Fibroblast of lung (primary cell): Measurements from ENCODE around the gene XPC. TPM values are rescaled to one million over a fixed set of nuclear protein-coding genes. Genes with fewer than 3 reads are reported as not detected.

Source experiments
- DNase-seq, 2 donors: peaks; one replicate each; pipeline versions ENCODE4 v3.0.0 to v3.0.0-alpha.2; 2010; ENCODE audit warnings: low read depth in 2 of 2
- H2AFZ ChIP-seq: 2 replicates; pipeline ENCODE4 v1.5.1; 2012; ENCODE audit warnings: low read length, control low read depth, inconsistent platforms
- H3K27ac ChIP-seq: 2 replicates; pipeline ENCODE4 v1.5.1; 2011; ENCODE audit warnings: low read length, control low read depth; ENCODE audit not compliant: insufficient read depth
- H3K27me3 ChIP-seq: 2 replicates; pipeline ENCODE4 v1.5.1; 2011; ENCODE audit warnings: mild to moderate bottlenecking, low read length; ENCODE audit not compliant: control insufficient read depth, insufficient read depth
- H3K36me3 ChIP-seq: 2 replicates; pipeline ENCODE4 v1.5.1; 2011; ENCODE audit warnings: low read length; ENCODE audit not compliant: control insufficient read depth, insufficient read depth
- H3K4me1 ChIP-seq: 2 replicates; pipeline ENCODE4 v1.5.1; 2011; ENCODE audit warnings: low read length; ENCODE audit not compliant: control insufficient read depth, insufficient read depth; ENCODE audit errors: extremely low read depth
- H3K4me2 ChIP-seq: 2 replicates; pipeline ENCODE4 v1.5.1; 2011; ENCODE audit warnings: low read length, control low read depth; ENCODE audit not compliant: insufficient read depth; ENCODE audit errors: extremely low read depth
- H3K4me3 ChIP-seq, 4 experiments: fragments of 200-600 bp in 1 of 4; sonication (generic) in 1 of 4; replicated peaks in 1 of 4; 2 replicates each; pipeline ENCODE4 v1.5.1; 2011 to 2016; ENCODE audit warnings: low read length in 4 of 4, low read depth in 3 of 4, mild to moderate bottlenecking in 3 of 4, control low read depth in 2 of 4, inconsistent platforms in 1 of 4, mixed read lengths in 1 of 4; ENCODE audit not compliant: insufficient read depth in 1 of 4; ENCODE audit errors: control extremely low read depth in 1 of 4
- H3K79me2 ChIP-seq: 2 replicates; pipeline ENCODE4 v1.5.1; 2012; ENCODE audit warnings: mild to moderate bottlenecking, low read length, inconsistent platforms; ENCODE audit not compliant: control insufficient read depth, insufficient read depth
- H3K9ac ChIP-seq: 2 replicates; pipeline ENCODE4 v1.5.1; 2011; ENCODE audit warnings: mild to moderate bottlenecking, low read length, control low read depth; ENCODE audit not compliant: insufficient read depth
- H3K9me3 ChIP-seq: 2 replicates; pipeline ENCODE4 v1.5.1; 2012; ENCODE audit warnings: low read depth, low read length; ENCODE audit not compliant: control insufficient read depth, insufficient read depth
- H4K20me1 ChIP-seq: 2 replicates; pipeline ENCODE4 v1.5.1; 2011; ENCODE audit warnings: low read length; ENCODE audit not compliant: control insufficient read depth, insufficient read depth; ENCODE audit errors: extremely low read depth
- EZH2 ChIP-seq: IDR thresholded peaks from 2 replicates; pipeline ENCODE4 v1.5.1; 2012; ENCODE audit warnings: low read length, control low read depth, mild to moderate bottlenecking; ENCODE audit errors: missing control alignments
- polyA plus RNA-seq, 2 donors: library from polyadenylated mRNA; depleted of rRNA in 1 of 2; stranded (reverse) in 1 of 2; unstranded in 1 of 2; fragments of >200 nt; gene quantifications; 2 replicates each; pipeline ENCODE4 v1.2.1, GENCODE V29; 2011 to 2012; ENCODE audit warnings: missing spikeins in 1 of 2
- total RNA-seq: library from RNA; depleted of rRNA; stranded (reverse); fragments of >200 nt; gene quantifications from 2 replicates; pipeline ENCODE4 v1.2.1, GENCODE V29; 2014
- TF ChIP-seq, protein P1 (sequence below), 2 donors: IDR thresholded peaks in 1 of 2; conservative IDR thresholded peaks in 1 of 2; 1 replicate in 1 of 2; 2 replicates in 1 of 2; pipeline ENCODE4 v1.5.1; 2011 to 2012; ENCODE audit warnings: low read length in 2 of 2, control low read depth in 1 of 2, inconsistent platforms in 1 of 2, low read depth in 1 of 2, mild to moderate bottlenecking in 1 of 2

The XPC gene
- total and polyA plus RNA-seq, 2 donors (not counting 1 experiment from before 2014, with no cell fraction given) = 18.4 to 95.6 TPM

DNA sequence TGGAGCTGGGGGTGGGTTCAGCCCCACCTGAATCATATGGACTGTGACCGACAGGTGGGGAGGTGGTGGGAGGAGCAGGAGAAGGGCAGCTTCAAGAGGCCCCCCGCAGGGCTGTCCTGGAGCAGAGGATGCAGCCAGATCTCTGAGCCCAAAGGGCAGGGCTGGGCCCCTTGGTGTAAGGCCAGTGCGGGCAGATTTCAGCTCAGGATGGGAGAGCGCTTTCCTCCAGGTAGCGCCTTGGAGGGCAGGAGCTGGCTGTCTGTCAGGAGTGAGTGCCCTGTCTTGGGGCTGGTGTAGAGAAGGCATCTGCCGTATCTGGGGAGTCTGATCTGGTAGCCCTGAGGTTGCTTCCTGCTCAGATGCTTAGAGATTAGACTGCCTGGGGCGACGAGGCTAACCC is 46.3 kb downstream of the XPC start:
- Histone ChIP-seq H3K4me3 (no peak overlapping the region), H3K79me2 (peaks cover 25% of the 10 kb centered on the region), H3K4me1 (peaks cover 3% of the 10 kb centered on the region), H3K9me3 (no peaks in the 10 kb centered on the region), H2AFZ (no peak overlapping the region), H3K4me2 (no peak overlapping the region), H3K27ac (no peak overlapping the region), H3K9ac (no peak overlapping the region), H3K36me3 (peaks cover 52% of the 10 kb centered on the region), H3K27me3 (no peaks in the 10 kb centered on the region), H4K20me1 (no peaks in the 10 kb centered on the region)
- TF ChIP-seq, protein P1, sequence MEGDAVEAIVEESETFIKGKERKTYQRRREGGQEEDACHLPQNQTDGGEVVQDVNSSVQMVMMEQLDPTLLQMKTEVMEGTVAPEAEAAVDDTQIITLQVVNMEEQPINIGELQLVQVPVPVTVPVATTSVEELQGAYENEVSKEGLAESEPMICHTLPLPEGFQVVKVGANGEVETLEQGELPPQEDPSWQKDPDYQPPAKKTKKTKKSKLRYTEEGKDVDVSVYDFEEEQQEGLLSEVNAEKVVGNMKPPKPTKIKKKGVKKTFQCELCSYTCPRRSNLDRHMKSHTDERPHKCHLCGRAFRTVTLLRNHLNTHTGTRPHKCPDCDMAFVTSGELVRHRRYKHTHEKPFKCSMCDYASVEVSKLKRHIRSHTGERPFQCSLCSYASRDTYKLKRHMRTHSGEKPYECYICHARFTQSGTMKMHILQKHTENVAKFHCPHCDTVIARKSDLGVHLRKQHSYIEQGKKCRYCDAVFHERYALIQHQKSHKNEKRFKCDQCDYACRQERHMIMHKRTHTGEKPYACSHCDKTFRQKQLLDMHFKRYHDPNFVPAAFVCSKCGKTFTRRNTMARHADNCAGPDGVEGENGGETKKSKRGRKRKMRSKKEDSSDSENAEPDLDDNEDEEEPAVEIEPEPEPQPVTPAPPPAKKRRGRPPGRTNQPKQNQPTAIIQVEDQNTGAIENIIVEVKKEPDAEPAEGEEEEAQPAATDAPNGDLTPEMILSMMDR (conservative IDR thresholded peaks at IDR 0.05 in 1 of 2, IDR thresholded peaks at IDR 0.05 in 1 of 2; ENCODE audit: low read depth in 1 of 2, low read length in 2 of 2) = no peak
- TF ChIP-seq EZH2 = no peak
- DNase-seq = no peak

- no peak overlapping the region for H3K4me3 ChIP-seq
- H3K79me2 ChIP-seq = peaks cover 34% of the 10 kb centered on the region
- no peak overlapping the region for H3K4me2 ChIP-seq
- peaks cover 5% of the 10 kb centered on the region for H3K4me1 ChIP-seq
- no peak for DNase-seq
- H3K27me3 ChIP-seq = no peaks in the 10 kb centered on the region
- no peak overlapping the region for H3K9ac ChIP-seq
- no peak overlapping the region for H2AFZ ChIP-seq
- peaks cover 50% of the 10 kb centered on the region for H3K36me3 ChIP-seq
- H3K9me3 ChIP-seq = no peaks in the 10 kb centered on the region
- H3K27ac ChIP-seq = no peak overlapping the region
- no peaks in the 10 kb centered on the region for H4K20me1 ChIP-seq
- TF ChIP-seq, protein P1 (conservative IDR thresholded peaks at IDR 0.05 in 1 of 2, IDR thresholded peaks at IDR 0.05 in 1 of 2; ENCODE audit: low read depth in 1 of 2, low read length in 2 of 2) = no peak
- TF ChIP-seq EZH2 = no peak
Measured at GRCh38 chr3:14131134-14131533, 47.3 kb downstream of the XPC start.

DNA sequence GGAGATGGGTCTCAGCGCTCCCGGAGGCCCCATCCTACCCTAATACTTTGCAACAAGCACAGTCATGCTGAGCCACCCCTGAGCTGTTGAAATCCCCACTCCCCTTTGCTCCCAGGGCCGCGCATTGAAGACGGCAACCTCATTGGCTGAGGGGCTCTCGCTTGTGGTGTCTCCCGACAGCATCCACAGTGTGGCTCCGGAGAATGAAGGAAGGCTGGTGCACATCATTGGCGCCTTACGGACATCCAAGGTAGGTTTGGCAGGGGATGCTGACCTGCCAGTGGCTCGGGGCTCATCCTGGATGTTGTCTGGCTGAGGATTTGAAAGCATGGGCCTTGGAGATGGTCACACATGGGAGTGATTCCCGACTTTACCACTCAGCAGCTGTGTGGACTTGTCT is 47.7 kb downstream of the XPC start:
- H3K9me3 ChIP-seq = no peaks in the 10 kb centered on the region
- H3K36me3 ChIP-seq = peaks cover 48% of the 10 kb centered on the region
- peaks cover 38% of the 10 kb centered on the region for H3K79me2 ChIP-seq
- H3K4me1 ChIP-seq = peaks cover 5% of the 10 kb centered on the region
- no peaks in the 10 kb centered on the region for H4K20me1 ChIP-seq
- H3K27me3 ChIP-seq = no peaks in the 10 kb centered on the region
- H3K4me3 ChIP-seq = no peak overlapping the region
- H2AFZ ChIP-seq = no peak overlapping the region
- no peak for DNase-seq
- H3K27ac ChIP-seq = no peak overlapping the region
- no peak for TF ChIP-seq EZH2
- TF ChIP-seq, protein P1 (conservative IDR thresholded peaks at IDR 0.05 in 1 of 2, IDR thresholded peaks at IDR 0.05 in 1 of 2; ENCODE audit: low read depth in 1 of 2, low read length in 2 of 2) = no peak
- no peak overlapping the region for H3K9ac ChIP-seq
- no peak overlapping the region for H3K4me2 ChIP-seq
